Panc1 (cell line): Measurements from ENCODE around the gene TRIM62.

Experiments used
- POLR2AphosphoS5 ChIP-seq: IDR thresholded peaks from 2 replicates; pipeline ENCODE4 v1.6.1; 2012; ENCODE audit warnings: mild to moderate bottlenecking, low read depth, low read length, moderate library complexity
- SIN3A ChIP-seq: IDR thresholded peaks from 2 replicates; pipeline ENCODE4 v1.6.1; 2012; ENCODE audit warnings: low read depth, mild to moderate bottlenecking, low read length, moderate library complexity, borderline replicate concordance; ENCODE audit not compliant: insufficient read depth
- TCF7L2 ChIP-seq: IDR thresholded peaks from 2 replicates; pipeline ENCODE4 v1.6.1; 2011; ENCODE audit warnings: mild to moderate bottlenecking, low read depth, low read length, inconsistent platforms
- TF ChIP-seq, protein P1 (sequence below): fragments of 450-650 bp; IDR thresholded peaks from 2 replicates; pipeline ENCODE4 v1.5.1; 2017; ENCODE audit warnings: mild to moderate bottlenecking
- TF ChIP-seq, protein P2 (sequence below), 2 experiments: IDR thresholded peaks; 2 replicates each; pipeline ENCODE4 v1.6.1; 2011 to 2012; ENCODE audit warnings: low read depth in 2 of 2, control low read depth in 1 of 2, low read length in 1 of 2, mild to moderate bottlenecking in 1 of 2, moderate library complexity in 1 of 2; ENCODE audit not compliant: insufficient read depth in 1 of 2

DNA sequence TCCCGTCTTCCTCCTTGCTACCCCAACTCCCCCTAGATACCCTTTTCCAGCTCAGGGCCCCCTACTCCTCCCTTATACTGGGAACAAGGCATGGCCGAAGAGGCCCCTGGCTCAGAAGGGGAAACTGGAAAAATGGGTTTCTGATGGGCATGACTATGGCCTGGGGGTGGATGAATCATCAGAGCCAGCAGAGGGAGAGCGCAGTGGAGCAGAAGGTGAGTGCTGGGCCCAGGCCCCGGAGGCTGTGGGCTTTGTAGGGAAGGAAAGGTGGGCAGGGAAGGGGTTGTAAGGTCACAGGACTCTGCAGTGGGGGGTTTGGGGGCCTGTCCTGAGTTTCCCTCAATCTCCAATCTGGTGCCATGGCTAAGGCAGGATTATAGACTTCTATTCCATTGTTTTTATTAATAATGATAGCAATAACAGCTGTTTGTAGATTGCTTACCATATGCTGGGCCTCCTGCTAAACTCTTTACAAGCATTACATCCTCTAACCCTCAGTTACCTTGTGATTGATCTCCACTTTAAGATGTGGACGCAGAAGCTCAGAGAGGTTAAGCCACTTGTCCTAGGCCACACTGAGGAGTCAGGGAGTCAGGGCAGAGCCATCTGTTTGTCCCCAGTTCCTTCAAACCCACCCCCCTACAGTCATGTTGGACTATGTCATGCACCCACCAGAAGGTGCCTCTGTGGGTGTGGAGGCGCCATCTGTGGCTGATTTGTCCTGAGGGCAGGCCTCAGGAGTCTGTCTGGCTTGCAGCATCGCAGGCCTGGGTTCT lies 38.2 kb upstream of the TRIM62 start:
- TF ChIP-seq, protein P1, sequence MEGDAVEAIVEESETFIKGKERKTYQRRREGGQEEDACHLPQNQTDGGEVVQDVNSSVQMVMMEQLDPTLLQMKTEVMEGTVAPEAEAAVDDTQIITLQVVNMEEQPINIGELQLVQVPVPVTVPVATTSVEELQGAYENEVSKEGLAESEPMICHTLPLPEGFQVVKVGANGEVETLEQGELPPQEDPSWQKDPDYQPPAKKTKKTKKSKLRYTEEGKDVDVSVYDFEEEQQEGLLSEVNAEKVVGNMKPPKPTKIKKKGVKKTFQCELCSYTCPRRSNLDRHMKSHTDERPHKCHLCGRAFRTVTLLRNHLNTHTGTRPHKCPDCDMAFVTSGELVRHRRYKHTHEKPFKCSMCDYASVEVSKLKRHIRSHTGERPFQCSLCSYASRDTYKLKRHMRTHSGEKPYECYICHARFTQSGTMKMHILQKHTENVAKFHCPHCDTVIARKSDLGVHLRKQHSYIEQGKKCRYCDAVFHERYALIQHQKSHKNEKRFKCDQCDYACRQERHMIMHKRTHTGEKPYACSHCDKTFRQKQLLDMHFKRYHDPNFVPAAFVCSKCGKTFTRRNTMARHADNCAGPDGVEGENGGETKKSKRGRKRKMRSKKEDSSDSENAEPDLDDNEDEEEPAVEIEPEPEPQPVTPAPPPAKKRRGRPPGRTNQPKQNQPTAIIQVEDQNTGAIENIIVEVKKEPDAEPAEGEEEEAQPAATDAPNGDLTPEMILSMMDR: no peak
- TF ChIP-seq, protein P2, sequence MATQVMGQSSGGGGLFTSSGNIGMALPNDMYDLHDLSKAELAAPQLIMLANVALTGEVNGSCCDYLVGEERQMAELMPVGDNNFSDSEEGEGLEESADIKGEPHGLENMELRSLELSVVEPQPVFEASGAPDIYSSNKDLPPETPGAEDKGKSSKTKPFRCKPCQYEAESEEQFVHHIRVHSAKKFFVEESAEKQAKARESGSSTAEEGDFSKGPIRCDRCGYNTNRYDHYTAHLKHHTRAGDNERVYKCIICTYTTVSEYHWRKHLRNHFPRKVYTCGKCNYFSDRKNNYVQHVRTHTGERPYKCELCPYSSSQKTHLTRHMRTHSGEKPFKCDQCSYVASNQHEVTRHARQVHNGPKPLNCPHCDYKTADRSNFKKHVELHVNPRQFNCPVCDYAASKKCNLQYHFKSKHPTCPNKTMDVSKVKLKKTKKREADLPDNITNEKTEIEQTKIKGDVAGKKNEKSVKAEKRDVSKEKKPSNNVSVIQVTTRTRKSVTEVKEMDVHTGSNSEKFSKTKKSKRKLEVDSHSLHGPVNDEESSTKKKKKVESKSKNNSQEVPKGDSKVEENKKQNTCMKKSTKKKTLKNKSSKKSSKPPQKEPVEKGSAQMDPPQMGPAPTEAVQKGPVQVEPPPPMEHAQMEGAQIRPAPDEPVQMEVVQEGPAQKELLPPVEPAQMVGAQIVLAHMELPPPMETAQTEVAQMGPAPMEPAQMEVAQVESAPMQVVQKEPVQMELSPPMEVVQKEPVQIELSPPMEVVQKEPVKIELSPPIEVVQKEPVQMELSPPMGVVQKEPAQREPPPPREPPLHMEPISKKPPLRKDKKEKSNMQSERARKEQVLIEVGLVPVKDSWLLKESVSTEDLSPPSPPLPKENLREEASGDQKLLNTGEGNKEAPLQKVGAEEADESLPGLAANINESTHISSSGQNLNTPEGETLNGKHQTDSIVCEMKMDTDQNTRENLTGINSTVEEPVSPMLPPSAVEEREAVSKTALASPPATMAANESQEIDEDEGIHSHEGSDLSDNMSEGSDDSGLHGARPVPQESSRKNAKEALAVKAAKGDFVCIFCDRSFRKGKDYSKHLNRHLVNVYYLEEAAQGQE (IDR thresholded peaks at IDR 0.05; ENCODE audit: insufficient read depth in 1 of 2, low read depth in 2 of 2, low read length in 1 of 2): no peak
- TF ChIP-seq POLR2AphosphoS5: no peak
- no peak for TF ChIP-seq SIN3A
- no peak for TF ChIP-seq TCF7L2
